AG04450 (cell line): Measurements from ENCODE around the gene SMARCC2. TPM values are rescaled to one million over a fixed set of nuclear protein-coding genes. Genes with fewer than 3 reads are reported as not detected.
"Not testable (repeated sequence)": the region's sequence is repeated elsewhere in the genome, so short reads cannot be mapped to it uniquely, and the experiment has no call there.

ENCODE experiments used
- CTCF ChIA-PET: fragments of 300-600, 350-600 bp; formaldehyde crosslinking; extraction: SDS; loops from one replicate; lab custom pipeline; 2022; ENCODE audit warnings: antibody characterized with exemption, inconsistent platforms; lab: Charles Lee
- POLR2A ChIA-PET: fragments of 350-600 bp; formaldehyde crosslinking; extraction: SDS; loops from one replicate; lab custom pipeline; 2021; ENCODE audit warnings: antibody characterized with exemption, inconsistent platforms; lab: Yijun Ruan, JAX
- DNase-seq: peaks from one replicate; pipeline ENCODE4 v3.0.0-alpha.2; 2011; ENCODE audit warnings: low read depth, low spot score
- H3K27ac ChIP-seq: one replicate; pipeline ENCODE4 v1.5.1; 2012; ENCODE audit warnings: low read depth, low read length, control low read depth
- H3K27me3 ChIP-seq: one replicate; pipeline ENCODE4 v1.6.0; 2012; ENCODE audit warnings: low read length; ENCODE audit not compliant: control insufficient read depth, insufficient read depth
- H3K4me3 ChIP-seq: 2 replicates; pipeline ENCODE4 v1.5.1; 2011; ENCODE audit warnings: mild to moderate bottlenecking, low read depth, low read length, control low read depth
- H3K9me3 ChIP-seq: 2 replicates; pipeline ENCODE4 v1.5.1; 2012; ENCODE audit warnings: low read length; ENCODE audit not compliant: control insufficient read depth, insufficient read depth
- polyA plus RNA-seq: library from polyadenylated mRNA; depleted of rRNA; stranded (reverse); fragments of >200 nt; gene quantifications from 2 replicates; pipeline ENCODE4 v1.2.3, GENCODE V29; 2011
- TF ChIP-seq, protein P1 (sequence below): IDR thresholded peaks from 2 replicates; pipeline ENCODE4 v1.5.1; 2011; ENCODE audit warnings: low read depth, low read length, control low read depth, inconsistent platforms

Gene SMARCC2
- polyA plus RNA-seq, 1 experiment = 90.2 TPM

DNA sequence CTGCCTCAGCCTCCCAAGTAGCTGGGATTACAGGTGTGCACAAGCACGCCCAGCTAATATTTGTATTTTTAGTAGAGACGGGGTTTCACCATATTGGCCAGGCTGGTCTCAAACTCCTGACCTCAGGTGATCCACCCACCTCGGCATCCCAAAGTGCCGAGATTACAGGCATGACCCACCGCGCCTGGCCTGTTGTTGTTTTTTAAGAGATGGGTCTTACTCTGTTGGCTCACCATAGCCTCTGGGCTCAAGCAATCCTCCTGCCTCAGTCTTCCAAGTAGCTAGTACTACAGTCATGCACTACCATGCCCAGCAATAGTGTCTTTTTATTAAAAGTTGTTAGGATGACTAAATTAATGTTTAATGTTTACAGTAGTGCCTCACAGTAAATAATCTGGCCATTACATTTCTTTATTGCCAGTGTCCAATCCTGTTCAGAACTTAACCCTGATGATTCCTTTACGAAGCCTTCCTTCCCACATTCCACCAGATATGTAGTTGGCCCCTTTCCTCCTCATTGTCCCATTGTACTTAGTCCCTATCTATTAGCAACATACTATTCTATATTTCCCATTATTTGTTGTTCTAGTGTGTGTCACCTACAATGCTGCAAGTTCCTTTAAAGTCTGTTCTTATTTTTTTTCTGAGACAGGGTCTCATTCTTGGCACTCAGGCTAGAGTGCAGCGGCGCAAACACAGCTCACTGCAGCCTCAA, 8.8 kb upstream of the SMARCC2 start:
- no peak overlapping the region for H3K27ac ChIP-seq
- ChIA-PET CTCF (interaction anchor here (1.4 to 1.7 kb wide), 2 partner anchors 9 to 13 kb away, joined by 4 to 6 read pairs; partner anchors contain the start of gene SMARCC2), POLR2A (interaction anchor here (2.6 kb wide), 1 partner anchor 23 kb away, joined by 30 read pairs; the partner anchor contains the start of gene RNF41)
- TF ChIP-seq, protein P1, sequence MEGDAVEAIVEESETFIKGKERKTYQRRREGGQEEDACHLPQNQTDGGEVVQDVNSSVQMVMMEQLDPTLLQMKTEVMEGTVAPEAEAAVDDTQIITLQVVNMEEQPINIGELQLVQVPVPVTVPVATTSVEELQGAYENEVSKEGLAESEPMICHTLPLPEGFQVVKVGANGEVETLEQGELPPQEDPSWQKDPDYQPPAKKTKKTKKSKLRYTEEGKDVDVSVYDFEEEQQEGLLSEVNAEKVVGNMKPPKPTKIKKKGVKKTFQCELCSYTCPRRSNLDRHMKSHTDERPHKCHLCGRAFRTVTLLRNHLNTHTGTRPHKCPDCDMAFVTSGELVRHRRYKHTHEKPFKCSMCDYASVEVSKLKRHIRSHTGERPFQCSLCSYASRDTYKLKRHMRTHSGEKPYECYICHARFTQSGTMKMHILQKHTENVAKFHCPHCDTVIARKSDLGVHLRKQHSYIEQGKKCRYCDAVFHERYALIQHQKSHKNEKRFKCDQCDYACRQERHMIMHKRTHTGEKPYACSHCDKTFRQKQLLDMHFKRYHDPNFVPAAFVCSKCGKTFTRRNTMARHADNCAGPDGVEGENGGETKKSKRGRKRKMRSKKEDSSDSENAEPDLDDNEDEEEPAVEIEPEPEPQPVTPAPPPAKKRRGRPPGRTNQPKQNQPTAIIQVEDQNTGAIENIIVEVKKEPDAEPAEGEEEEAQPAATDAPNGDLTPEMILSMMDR = no peak
- DNase-seq = no peak
- no peak overlapping the region for H3K4me3 ChIP-seq
- H3K9me3 ChIP-seq = no peaks in the 10 kb centered on the region
- H3K27me3 ChIP-seq = no peaks in the 10 kb centered on the region

- peak; percentile 74 for DNase-seq
- CTCF ChIA-PET = interaction anchor here (0.6 to 1.7 kb wide), 4 partner anchors 11 to 267 kb away, joined by 3 to 4 read pairs (median 4); partner anchors contain the start of gene RNF41
- POLR2A ChIA-PET = interaction anchor here (0.6 to 2.6 kb wide), 6 partner anchors 9 to 92 kb away, joined by 3 to 30 read pairs (median 4); partner anchors contain the start of genes PA2G4 and RNF41
Observed at GRCh38 chr12:56196818-56197550, 7.7 kb upstream of the SMARCC2 start.

DNA sequence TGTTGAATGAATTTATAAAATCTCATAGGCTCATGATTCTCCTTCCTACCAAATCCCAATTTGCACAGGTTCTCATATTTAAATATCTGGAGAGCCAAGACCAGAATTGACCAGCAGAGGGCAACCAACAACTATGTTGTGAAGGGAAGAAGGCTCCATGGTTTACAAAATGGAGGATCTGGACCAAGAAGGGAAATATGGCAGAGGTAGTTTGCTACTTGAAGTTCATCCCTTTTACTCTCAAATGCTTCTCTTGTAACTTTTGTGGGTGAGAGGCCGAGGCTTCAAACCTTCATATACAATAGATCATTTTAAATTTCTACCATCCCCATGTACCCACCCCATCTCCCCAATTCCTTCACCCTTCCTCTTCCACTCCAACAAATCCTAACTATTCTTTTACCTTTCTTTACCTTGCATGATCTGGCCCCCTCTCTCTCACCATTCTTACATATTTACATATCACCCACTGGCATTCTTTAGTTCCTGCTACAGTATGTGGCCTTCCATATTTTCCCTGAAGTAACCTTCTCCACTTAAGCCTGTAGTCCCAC, 3.8 kb upstream of the SMARCC2 start:
- Histone ChIP-seq H3K4me3 (no peak overlapping the region), H3K27me3 (no peaks in the 10 kb centered on the region), H3K9me3 (no peaks in the 10 kb centered on the region), H3K27ac (no peak overlapping the region)
- ChIA-PET POLR2A (no interaction called here), CTCF (interaction anchor here (0.6 to 6.2 kb wide), 9 partner anchors 9 to 313 kb away, joined by 3 to 73 read pairs (median 3); partner anchors contain the start of genes ESYT1 and RNF41)
- peak; percentile 73 for DNase-seq
- TF ChIP-seq, protein P1 = peak; percentile 83

More at GRCh38 chr12:56196818-56197550, 7.7 kb upstream of the SMARCC2 start:
- not testable (repeated sequence) for H3K27me3 ChIP-seq, H3K9me3 ChIP-seq, H3K4me3 ChIP-seq
- H3K27ac ChIP-seq = peak overlapping the region; percentile 49

- TF ChIP-seq, protein P1 = no peak
- DNase-seq = no peak
- CTCF ChIA-PET = interaction anchor here (0.6 to 6.2 kb wide), 10 partner anchors 10 to 313 kb away, joined by 3 to 73 read pairs (median 3); partner anchors contain the start of genes ESYT1 and RNF41
- no peak overlapping the region for H3K27ac ChIP-seq
- no peak overlapping the region for H3K4me3 ChIP-seq
- H3K27me3 ChIP-seq = no peaks in the 10 kb centered on the region
- H3K9me3 ChIP-seq = no peaks in the 10 kb centered on the region
- POLR2A ChIA-PET = no interaction called here
Observed at GRCh38 chr12:56192582-56192981, 3.3 kb upstream of the SMARCC2 start.

- POLR2A ChIA-PET = interaction anchor here (1.3 to 1.4 kb wide), 2 partner anchors 31 to 217 kb away, joined by 5 read pairs; partner anchors contain the start of genes RAB5B and RNF41
- no peak for DNase-seq
- Histone ChIP-seq H3K9me3 (no peaks in the 10 kb centered on the region), H3K27ac (no peak overlapping the region), H3K27me3 (no peaks in the 10 kb centered on the region), H3K4me3 (peak overlapping the region; percentile 88)
- CTCF ChIA-PET = interaction anchor here (1.2 to 6.2 kb wide), 2 partner anchors 31 to 68 kb away, joined by 3 to 73 read pairs; partner anchors contain the start of gene RNF41
- TF ChIP-seq, protein P1 = no peak
Observed at GRCh38 chr12:56190695-56191155, 1.4 kb upstream of the SMARCC2 start.
